ENCODE data around the gene BMERB1. TPM values are rescaled to one million over a fixed set of nuclear protein-coding genes. Genes with fewer than 3 reads are reported as not detected.
A peak's percentile ranks its signal among the peaks of the same experiment; 100 is the strongest.
"Not testable (repeated sequence)": the region's sequence is repeated elsewhere in the genome, so short reads cannot be mapped to it uniquely, and the experiment has no call there.

The BMERB1 gene
- total and polyA plus RNA-seq, 7 experiments from 2014 or later, result 0.51 to 8.2 (median 2.3) TPM

DNA sequence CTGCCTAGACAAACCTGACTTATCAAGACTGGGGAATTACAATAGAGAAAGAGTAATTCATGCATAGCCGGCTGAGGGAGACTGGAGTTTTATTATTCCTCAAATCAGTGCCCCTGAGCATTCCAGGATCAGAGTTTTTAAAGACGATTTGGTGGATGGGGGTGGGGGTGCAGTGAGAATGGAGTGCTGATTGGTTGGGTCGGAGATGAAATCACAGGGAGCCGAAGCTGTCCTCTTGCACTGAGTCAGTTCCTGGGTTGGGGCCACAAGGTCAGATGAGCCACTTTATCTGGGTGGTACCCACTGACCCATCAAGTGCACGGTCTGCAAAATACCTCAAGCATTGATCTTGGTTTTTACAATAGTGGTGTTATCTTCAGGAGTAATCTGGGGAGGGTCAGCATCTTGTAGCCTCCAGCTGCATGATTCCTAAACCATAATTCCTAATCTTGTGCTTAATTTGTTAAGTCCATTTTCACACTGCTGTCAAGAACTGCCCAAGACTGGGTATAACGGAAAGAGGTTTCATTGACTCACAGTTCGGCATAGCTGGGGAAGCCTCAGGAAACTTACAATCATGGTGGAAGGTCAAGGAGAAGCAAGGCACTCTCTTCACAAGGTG is 139.0 kb downstream of the BMERB1 start:
- CTCF ChIA-PET, result interaction anchor here (0.6 kb wide), 1 partner anchor 92 kb away, joined by 5 read pairs; no protein-coding TSS in a partner anchor
- no peak overlapping the region for H3K4me3 Mint-ChIP-seq
- DNase-seq, result no peak
- Histone ChIP-seq H3K36me3 (ENCODE audit: control insufficient read depth in 2 of 3, insufficient read depth in 3 of 3, low read length in 3 of 3) (no peaks in the 10 kb centered on the region), H3K4me1 (ENCODE audit: control insufficient read depth in 2 of 2, insufficient read depth in 2 of 2, low read length in 2 of 2) (no peaks in the 10 kb centered on the region), H3K27ac (ENCODE audit: low read depth, low read length) (no peak overlapping the region), H3K4me3 (ENCODE audit: low read length) (no peak overlapping the region), H3K9me3 (ENCODE audit: control insufficient read depth in 2 of 3, low read length in 3 of 3) (no peaks in the 10 kb centered on the region), H3K27me3 (ENCODE audit: control insufficient read depth in 2 of 2, insufficient read depth in 2 of 2, low read length in 2 of 2) (no peaks in the 10 kb centered on the region)
- H3K4me1 Mint-ChIP-seq, result peaks cover 0 to 11% (median 0%) of the 10 kb centered on the region in 7 donors
- peak overlapping the region in 1 of 9 donors; percentile 75 for H3K27ac Mint-ChIP-seq
- no peak for ATAC-seq
- POLR2A ChIA-PET, result no interaction called here
- H3K36me3 Mint-ChIP-seq, result peaks cover 0 to 26% (median 0%) of the 10 kb centered on the region in 5 donors
- peaks cover 0 to 15% (median 0%) of the 10 kb centered on the region in 11 donors for H3K9me3 Mint-ChIP-seq
- intact Hi-C loops (cut with micrococcal nuclease), result no loop called here
- H3K27me3 Mint-ChIP-seq, result no peaks in the 10 kb centered on the region

DNA sequence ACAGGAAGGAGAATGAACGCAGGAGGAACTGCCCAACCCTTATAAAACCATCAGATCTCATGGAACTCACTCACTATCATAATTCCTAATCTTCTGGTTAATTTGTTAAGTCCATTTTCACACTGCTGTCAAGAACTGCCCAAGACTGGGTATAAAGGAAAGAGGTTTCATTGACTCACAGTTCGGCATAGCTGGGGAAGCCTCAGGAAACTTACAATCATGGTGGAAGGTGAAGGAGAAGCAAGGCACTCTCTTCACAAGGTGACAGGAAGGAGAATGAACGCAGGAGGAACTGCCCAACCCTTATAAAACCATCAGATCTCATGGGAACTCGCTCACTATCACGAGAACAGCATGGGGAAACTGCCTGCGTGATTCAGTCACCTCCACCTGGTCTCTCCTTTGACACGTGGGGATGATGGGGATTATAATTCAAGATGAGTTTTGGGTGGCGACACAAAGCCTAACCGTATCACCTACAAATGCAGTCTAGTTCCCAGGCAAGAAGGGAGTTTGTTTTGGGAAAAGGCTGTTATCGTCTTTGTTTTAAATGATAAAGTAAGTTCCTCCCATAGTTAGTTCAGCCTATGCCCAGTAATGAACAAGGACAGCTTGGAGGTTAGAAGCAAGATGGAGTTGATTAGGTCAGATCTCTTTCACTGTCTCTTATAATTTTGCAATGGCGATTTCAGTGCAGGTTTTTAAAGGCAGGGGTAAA is 139.7 kb downstream of the BMERB1 start:
- peaks cover 0 to 33% (median 0%) of the 10 kb centered on the region in 5 donors for H3K36me3 Mint-ChIP-seq
- H3K27ac Mint-ChIP-seq, result peak overlapping the region in 1 of 9 donors; percentile 64
- POLR2A ChIA-PET; H3K4me3 ChIP-seq (ENCODE audit: low read length); ATAC-seq; H3K27ac ChIP-seq (ENCODE audit: low read depth, low read length); H3K4me3 Mint-ChIP-seq; H3K27me3 Mint-ChIP-seq; H3K4me1 ChIP-seq (ENCODE audit: control insufficient read depth in 2 of 2, insufficient read depth in 2 of 2, low read length in 2 of 2); H3K27me3 ChIP-seq (ENCODE audit: control insufficient read depth in 2 of 2, insufficient read depth in 2 of 2, low read length in 2 of 2); DNase-seq; intact Hi-C loops (cut with micrococcal nuclease); H3K36me3 ChIP-seq (ENCODE audit: control insufficient read depth in 2 of 3, insufficient read depth in 3 of 3, low read length in 3 of 3); H3K9me3 ChIP-seq (ENCODE audit: control insufficient read depth in 2 of 3, low read length in 3 of 3): not testable (repeated sequence)
- H3K9me3 Mint-ChIP-seq, result peaks cover 0 to 15% (median 0%) of the 10 kb centered on the region in 11 donors
- H3K4me1 Mint-ChIP-seq, result peaks cover 0 to 11% (median 0%) of the 10 kb centered on the region in 7 donors
- CTCF ChIA-PET, result interaction anchor here (0.6 kb wide), 1 partner anchor 91 kb away, joined by 5 read pairs; no protein-coding TSS in a partner anchor

DNA sequence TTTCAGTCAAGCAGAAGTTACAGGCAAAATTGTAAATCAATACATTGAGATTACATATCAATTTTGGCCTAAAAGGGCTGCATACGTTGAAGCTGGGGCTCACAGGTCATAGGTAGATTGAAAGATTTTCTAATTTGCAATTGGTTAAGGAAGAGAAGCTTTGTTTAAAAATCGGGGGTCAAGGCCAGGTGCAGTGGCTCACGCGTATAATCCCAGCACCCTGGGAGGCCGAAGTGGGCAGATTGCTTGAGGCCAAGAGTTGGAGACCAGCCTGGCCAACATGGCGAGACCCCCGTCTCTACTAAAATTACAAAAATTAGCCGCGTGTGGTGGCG is 140.2 kb downstream of the BMERB1 start:
- Mint-ChIP-seq H3K4me3 (no peak overlapping the region), H3K9me3 (peaks cover 0 to 15% (median 0%) of the 10 kb centered on the region in 11 donors), H3K27ac (peak overlapping the region in 1 of 9 donors; percentile 64), H3K4me1 (peaks cover 0 to 9% (median 0%) of the 10 kb centered on the region in 7 donors), H3K27me3 (no peaks in the 10 kb centered on the region), H3K36me3 (peaks cover 0 to 30% (median 0%) of the 10 kb centered on the region in 5 donors)
- ATAC-seq (no peak), DNase-seq (no peak)
- H3K36me3 ChIP-seq (ENCODE audit: control insufficient read depth in 2 of 3, insufficient read depth in 3 of 3, low read length in 3 of 3), result no peaks in the 10 kb centered on the region
- no peak overlapping the region for H3K27ac ChIP-seq (ENCODE audit: low read depth, low read length)
- H3K4me1 ChIP-seq (ENCODE audit: control insufficient read depth in 2 of 2, insufficient read depth in 2 of 2, low read length in 2 of 2), result no peaks in the 10 kb centered on the region
- no peak overlapping the region for H3K4me3 ChIP-seq (ENCODE audit: low read length)
- intact Hi-C loops (cut with micrococcal nuclease), result no loop called here
- ChIA-PET POLR2A (no interaction called here), CTCF (no interaction called here)
- no peaks in the 10 kb centered on the region for H3K9me3 ChIP-seq (ENCODE audit: control insufficient read depth in 2 of 3, low read length in 3 of 3)
- H3K27me3 ChIP-seq (ENCODE audit: control insufficient read depth in 2 of 2, insufficient read depth in 2 of 2, low read length in 2 of 2), result no peaks in the 10 kb centered on the region

DNA sequence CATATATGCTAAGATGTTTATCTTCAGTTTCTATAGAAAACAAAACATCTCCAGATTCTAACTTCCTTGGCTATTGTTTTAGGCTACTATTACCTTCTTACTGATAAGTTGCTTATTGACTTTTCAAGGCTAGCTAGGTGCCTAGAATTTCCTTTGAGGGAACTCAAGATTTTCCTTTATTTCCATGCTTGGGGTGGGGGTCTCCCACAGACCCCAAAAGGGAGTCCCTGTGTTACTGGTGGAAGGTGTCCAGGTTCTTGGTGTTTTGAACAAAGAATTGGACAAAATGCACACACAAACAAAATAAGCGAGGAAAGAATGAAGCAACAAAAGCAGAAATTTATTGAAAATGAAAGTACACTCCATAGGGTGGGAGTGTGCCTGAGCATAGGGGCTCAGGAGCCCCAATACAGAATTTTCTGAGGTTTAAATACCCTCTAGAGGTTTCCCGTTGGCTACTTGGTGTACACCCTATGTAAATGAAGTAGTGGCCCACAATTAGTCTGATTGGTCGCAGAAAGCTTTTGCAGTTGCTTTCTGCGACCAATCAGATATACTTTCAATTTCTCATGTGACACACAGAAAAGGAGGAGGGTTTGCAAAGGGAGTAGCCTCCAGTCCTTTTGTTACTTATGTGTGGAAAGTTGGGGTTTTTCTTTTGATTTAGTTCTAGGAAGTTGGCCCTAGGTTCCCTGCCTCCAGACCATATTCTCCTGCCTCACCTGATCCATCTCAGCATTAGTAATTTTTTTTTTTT is 141.1 kb downstream of the BMERB1 start:
- CTCF ChIA-PET, result no interaction called here
- intact Hi-C loops (cut with micrococcal nuclease), result no loop called here
- no peak for ATAC-seq

DNA sequence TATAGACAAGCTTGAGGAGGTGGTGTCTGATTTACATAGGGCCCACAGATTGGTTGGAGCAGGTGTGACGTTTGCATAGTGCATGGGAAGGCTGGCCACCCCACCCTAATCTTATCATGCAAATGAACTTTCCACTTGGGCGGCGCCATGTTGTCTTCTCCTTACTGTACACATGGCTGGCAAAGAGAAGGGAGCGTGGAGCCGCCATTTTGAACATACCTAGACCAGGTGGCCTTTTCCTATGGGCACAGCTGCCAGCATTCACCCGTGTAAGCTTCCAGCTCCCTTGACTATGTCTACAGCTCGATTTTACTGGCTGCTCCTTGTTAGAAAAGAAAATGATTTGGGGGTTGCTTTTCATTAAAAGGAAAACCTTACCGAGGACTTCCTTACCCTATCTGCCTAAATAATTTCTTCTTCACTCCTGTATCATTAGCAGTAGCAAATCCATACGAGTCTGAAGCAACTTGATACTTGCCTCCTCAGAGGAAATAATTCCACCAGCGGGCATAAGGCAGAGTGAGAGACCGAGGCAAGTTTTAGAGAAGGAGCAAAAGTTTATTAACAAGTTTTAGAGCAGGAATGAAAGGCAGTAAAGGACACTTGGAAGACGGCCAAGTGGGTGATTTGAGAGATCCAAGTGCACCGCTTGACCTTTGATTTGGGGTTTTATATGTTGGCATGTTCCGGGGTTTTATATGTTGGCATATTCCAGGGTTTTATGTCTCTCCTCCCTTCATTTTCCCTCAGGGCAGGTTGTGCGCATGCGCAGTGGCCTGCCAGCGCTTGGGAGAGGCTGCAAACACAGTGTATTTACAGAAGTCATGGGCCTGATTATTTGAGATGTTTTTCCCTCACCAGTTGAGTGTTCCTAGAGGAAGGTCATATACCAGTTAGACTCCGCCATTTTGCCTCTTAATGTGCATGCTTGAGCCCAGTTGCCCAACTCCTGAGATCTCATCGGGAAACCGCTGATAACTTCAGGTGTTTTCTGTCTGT is 142.9 kb downstream of the BMERB1 start:
- DNase-seq (no peak), ATAC-seq (no peak)
- no peaks in the 10 kb centered on the region for H3K36me3 ChIP-seq (ENCODE audit: control insufficient read depth in 2 of 3, insufficient read depth in 3 of 3, low read length in 3 of 3)
- H3K4me3 Mint-ChIP-seq, result no peak overlapping the region
- no peak overlapping the region for H3K27ac ChIP-seq (ENCODE audit: low read depth, low read length)
- no peaks in the 10 kb centered on the region for H3K27me3 ChIP-seq (ENCODE audit: control insufficient read depth in 2 of 2, insufficient read depth in 2 of 2, low read length in 2 of 2)
- H3K36me3 Mint-ChIP-seq, result peaks cover 0 to 25% (median 0%) of the 10 kb centered on the region in 5 donors
- H3K4me1 ChIP-seq (ENCODE audit: control insufficient read depth in 2 of 2, insufficient read depth in 2 of 2, low read length in 2 of 2), result no peaks in the 10 kb centered on the region
- peaks cover 0 to 12% (median 0%) of the 10 kb centered on the region in 11 donors for H3K9me3 Mint-ChIP-seq
- peak overlapping the region in 1 of 9 donors; percentile 27 for H3K27ac Mint-ChIP-seq
- H3K9me3 ChIP-seq (ENCODE audit: control insufficient read depth in 2 of 3, low read length in 3 of 3), result no peaks in the 10 kb centered on the region
- ChIA-PET CTCF (no interaction called here), POLR2A (interaction anchor here (1.0 kb wide), 1 partner anchor 13 kb away, joined by 3 read pairs; no protein-coding TSS in a partner anchor)
- H3K4me1 Mint-ChIP-seq, result peaks cover 0 to 12% (median 0%) of the 10 kb centered on the region in 7 donors
- intact Hi-C loops (cut with micrococcal nuclease), result no loop called here
- H3K4me3 ChIP-seq (ENCODE audit: low read length), result no peak overlapping the region
- no peaks in the 10 kb centered on the region for H3K27me3 Mint-ChIP-seq

More for the DNA sequence above, 141.1 kb downstream of the BMERB1 start:
- no peak overlapping the region for H3K4me3 Mint-ChIP-seq
- Histone ChIP-seq H3K4me1 (ENCODE audit: control insufficient read depth in 2 of 2, insufficient read depth in 2 of 2, low read length in 2 of 2) (no peaks in the 10 kb centered on the region), H3K9me3 (ENCODE audit: control insufficient read depth in 2 of 3, low read length in 3 of 3) (no peaks in the 10 kb centered on the region), H3K27ac (ENCODE audit: low read depth, low read length) (no peak overlapping the region), H3K4me3 (ENCODE audit: low read length) (no peak overlapping the region), H3K36me3 (ENCODE audit: control insufficient read depth in 2 of 3, insufficient read depth in 3 of 3, low read length in 3 of 3) (no peaks in the 10 kb centered on the region), H3K27me3 (ENCODE audit: control insufficient read depth in 2 of 2, insufficient read depth in 2 of 2, low read length in 2 of 2) (no peaks in the 10 kb centered on the region)
- peaks cover 0 to 29% (median 0%) of the 10 kb centered on the region in 5 donors for H3K36me3 Mint-ChIP-seq
- DNase-seq, result no peak
- no peaks in the 10 kb centered on the region for H3K27me3 Mint-ChIP-seq
- H3K4me1 Mint-ChIP-seq, result peaks cover 0 to 9% (median 0%) of the 10 kb centered on the region in 7 donors
- peak overlapping the region in 2 of 9 donors; percentile 1 to 39 for H3K27ac Mint-ChIP-seq
- peaks cover 0 to 15% (median 0%) of the 10 kb centered on the region in 11 donors for H3K9me3 Mint-ChIP-seq
- POLR2A ChIA-PET, result no interaction called here

DNA sequence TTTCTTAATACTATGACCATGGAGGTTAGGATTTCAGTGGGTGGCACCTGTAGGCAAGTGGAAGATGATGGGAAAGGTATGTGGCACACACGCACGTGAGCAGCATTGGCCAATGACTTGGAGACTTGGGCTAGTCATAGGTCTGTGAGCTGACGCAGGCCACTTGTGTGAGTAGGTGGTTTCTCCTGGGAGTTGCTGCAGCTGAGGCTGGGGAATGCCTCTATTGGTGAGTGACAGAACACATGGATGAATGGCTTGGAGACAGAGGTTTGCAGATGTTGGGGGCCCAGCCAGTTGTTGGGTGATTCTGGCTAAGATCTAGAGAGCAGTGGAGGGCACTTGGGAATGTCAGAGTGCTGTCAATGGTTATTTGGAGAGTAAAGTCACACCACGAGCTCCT is 144.4 kb downstream of the BMERB1 start:
- Histone ChIP-seq H3K27me3 (ENCODE audit: control insufficient read depth in 2 of 2, insufficient read depth in 2 of 2, low read length in 2 of 2) (no peaks in the 10 kb centered on the region), H3K9me3 (ENCODE audit: control insufficient read depth in 2 of 3, low read length in 3 of 3) (no peaks in the 10 kb centered on the region), H3K27ac (ENCODE audit: low read depth, low read length) (no peak overlapping the region), H3K36me3 (ENCODE audit: control insufficient read depth in 2 of 3, insufficient read depth in 3 of 3, low read length in 3 of 3) (no peaks in the 10 kb centered on the region), H3K4me1 (ENCODE audit: control insufficient read depth in 2 of 2, insufficient read depth in 2 of 2, low read length in 2 of 2) (no peaks in the 10 kb centered on the region), H3K4me3 (ENCODE audit: low read length) (no peak overlapping the region)
- ATAC-seq (no peak), DNase-seq (no peak)
- Mint-ChIP-seq H3K4me3 (no peak overlapping the region), H3K4me1 (peaks cover 0 to 7% (median 0%) of the 10 kb centered on the region in 7 donors), H3K27ac (no peak overlapping the region), H3K27me3 (no peaks in the 10 kb centered on the region), H3K9me3 (peaks cover 0 to 7% (median 0%) of the 10 kb centered on the region in 11 donors), H3K36me3 (peaks cover 0 to 16% (median 0%) of the 10 kb centered on the region in 5 donors)
- ChIA-PET POLR2A (no interaction called here), CTCF (no interaction called here)
- intact Hi-C loops (cut with micrococcal nuclease), result no loop called here

Measured in naive thymus-derived CD4-positive, alpha-beta T cell (primary cell).